GM23338 (cell line): ENCODE data around the gene MARCHF7. TPM values are rescaled to one million over a fixed set of nuclear protein-coding genes. Genes with fewer than 3 reads are reported as not detected.

Source experiments
- ATAC-seq: fragments of 200-7000 bp; cut with Tn5 transposase; 3 replicates; pipeline ENCODE4 v1.9.1; 2020
- DNase-seq: peaks from one replicate; pipeline ENCODE4 v3.0.0-alpha.2; 2015; ENCODE audit warnings: low spot score
- H2AFZ ChIP-seq: fragments of 200-600 bp; sonication (generic); 2 replicates; pipeline ENCODE4 v1.8.0; 2016; ENCODE audit warnings: antibody characterized with exemption, mild to moderate bottlenecking, moderate library complexity
- H3F3A ChIP-seq: fragments of 200-600 bp; sonication (generic); replicated peaks from 2 replicates; pipeline ENCODE4 v1.8.0; 2017; ENCODE audit warnings: antibody characterized with exemption, mixed run types, low read depth
- H3K27ac ChIP-seq: fragments of 200-600 bp; sonication (generic); 2 replicates; pipeline ENCODE4 v1.6.1; 2016; ENCODE audit warnings: low read depth
- H3K27me3 ChIP-seq: fragments of 200-600 bp; sonication (generic); 2 replicates; pipeline ENCODE4 v1.8.0; 2016; ENCODE audit warnings: mild to moderate bottlenecking, mixed run types, moderate library complexity; ENCODE audit not compliant: insufficient read depth
- H3K36me3 ChIP-seq: fragments of 200-600 bp; sonication (generic); 2 replicates; pipeline ENCODE4 v1.8.0; 2016; ENCODE audit warnings: mild to moderate bottlenecking; ENCODE audit not compliant: insufficient read depth
- H3K4me1 ChIP-seq: fragments of 200-600 bp; sonication (generic); 2 replicates; pipeline ENCODE4 v1.8.0; 2016; ENCODE audit warnings: mild to moderate bottlenecking, moderate library complexity; ENCODE audit not compliant: insufficient read depth
- H3K4me2 ChIP-seq: fragments of 200-600 bp; sonication (generic); 2 replicates; pipeline ENCODE4 v1.7.1; 2017; ENCODE audit warnings: mixed run types
- H3K4me3 ChIP-seq: fragments of 200-600 bp; sonication (generic); 2 replicates; pipeline ENCODE4 v1.6.1; 2016; ENCODE audit warnings: mixed run types
- H3K79me2 ChIP-seq: fragments of 200-600 bp; sonication (generic); replicated peaks from 2 replicates; pipeline ENCODE4 v1.8.0; 2017; ENCODE audit warnings: mild to moderate bottlenecking; ENCODE audit not compliant: insufficient read depth
- H3K9me2 ChIP-seq: fragments of 200-600 bp; sonication (generic); 2 replicates; pipeline ENCODE4 v1.8.0; 2017; ENCODE audit not compliant: insufficient read depth
- H4K20me1 ChIP-seq: fragments of 200-600 bp; sonication (generic); replicated peaks from 2 replicates; pipeline ENCODE4 v1.8.0; 2017; ENCODE audit warnings: mild to moderate bottlenecking; ENCODE audit not compliant: insufficient read depth
- H3K27ac Mint-ChIP-seq: 2 replicates; pipeline ENCODE4 v1.8.0; 2020; ENCODE audit warnings: inconsistent platforms, mild to moderate bottlenecking, moderate library complexity, mixed read lengths
- H3K27me3 Mint-ChIP-seq: 3 replicates; pipeline ENCODE4 v1.8.0; 2022; ENCODE audit warnings: low read depth, mild to moderate bottlenecking, moderate library complexity, mixed read lengths, inconsistent platforms; ENCODE audit not compliant: insufficient read depth, poor library complexity
- H3K36me3 Mint-ChIP-seq: 3 replicates; pipeline ENCODE4 v1.8.0; 2021; ENCODE audit warnings: low read depth, mild to moderate bottlenecking, inconsistent platforms, moderate library complexity, mixed read lengths
- H3K4me1 Mint-ChIP-seq: 3 replicates; pipeline ENCODE4 v1.8.0; 2020; ENCODE audit warnings: mild to moderate bottlenecking, inconsistent platforms, mixed read lengths
- H3K4me3 Mint-ChIP-seq: 3 replicates; pipeline ENCODE4 v1.8.0; 2021; ENCODE audit warnings: moderate library complexity, mild to moderate bottlenecking, inconsistent platforms, mixed read lengths
- H3K9me3 Mint-ChIP-seq: 3 replicates; pipeline ENCODE4 v1.8.0; 2020; ENCODE audit warnings: moderate library complexity, mild to moderate bottlenecking, inconsistent platforms, mixed read lengths
- CREB1 ChIP-seq: fragments of 250-450 bp; sonication (Bioruptor Pico); IDR thresholded peaks from 2 replicates; pipeline ENCODE4 v1.5.0; 2020; ENCODE audit warnings: low read depth, mild to moderate bottlenecking, moderate library complexity
- CTCF ChIP-seq, 2 experiments: fragments of 200-600 bp in 1 of 2; sonication (generic) in 1 of 2; conservative IDR thresholded peaks; 2 replicates each; pipeline versions ENCODE4 v1.5.1 to v1.6.1; 2016 to 2017; ENCODE audit warnings: antibody characterized with exemption in 2 of 2, low read depth in 2 of 2, mild to moderate bottlenecking in 2 of 2, moderate library complexity in 1 of 2
- ETS1 ChIP-seq: IDR thresholded peaks from 2 replicates; pipeline ENCODE4 v1.6.1; 2016; ENCODE audit warnings: antibody characterized with exemption
- EZH2 ChIP-seq: fragments of 200-600 bp; sonication (generic); IDR thresholded peaks from one replicate; pipeline ENCODE4 v1.8.0; 2017; ENCODE audit warnings: antibody characterized with exemption, mild to moderate bottlenecking, low read depth; ENCODE audit not compliant: unreplicated experiment
- EZH2phosphoT487 ChIP-seq: fragments of 200-600 bp; sonication (generic); IDR thresholded peaks from one replicate; pipeline ENCODE4 v1.8.1; 2018; ENCODE audit warnings: antibody characterized with exemption; ENCODE audit not compliant: unreplicated experiment
- JUNB ChIP-seq: IDR thresholded peaks from one replicate; pipeline ENCODE4 v1.6.1; 2016; ENCODE audit warnings: antibody characterized with exemption; ENCODE audit not compliant: unreplicated experiment
- NANOG ChIP-seq: IDR thresholded peaks from 2 replicates; pipeline ENCODE4 v1.6.1; 2016; ENCODE audit warnings: antibody characterized with exemption, borderline replicate concordance
- POLR2AphosphoS5 ChIP-seq: IDR thresholded peaks from 2 replicates; pipeline ENCODE4 v1.6.1; 2016; ENCODE audit warnings: antibody characterized with exemption, low read depth
- REST ChIP-seq: IDR thresholded peaks from one replicate; pipeline ENCODE4 v1.6.1; 2018; ENCODE audit warnings: antibody characterized with exemption; ENCODE audit not compliant: unreplicated experiment
- STAT1 ChIP-seq: IDR thresholded peaks from one replicate; pipeline ENCODE4 v1.6.1; 2016; ENCODE audit warnings: antibody characterized with exemption; ENCODE audit not compliant: unreplicated experiment
- ZNF114 ChIP-seq: fragments of 250-450 bp; sonication (Bioruptor Pico); IDR thresholded peaks from 2 replicates; pipeline ENCODE4 v1.5.0; 2020; ENCODE audit warnings: mild to moderate bottlenecking, moderate library complexity
- ZNF331 ChIP-seq: fragments of 250-450 bp; sonication (Bioruptor Pico); IDR thresholded peaks from 2 replicates; pipeline ENCODE4 v1.5.0; 2020; ENCODE audit warnings: low read depth, mild to moderate bottlenecking, moderate library complexity
- ZNF462 ChIP-seq: fragments of 250-450 bp; sonication (Bioruptor Pico); IDR thresholded peaks from 2 replicates; pipeline ENCODE4 v1.5.0; 2020; ENCODE audit warnings: mild to moderate bottlenecking, moderate library complexity
- polyA plus RNA-seq: library from polyadenylated mRNA; unstranded; fragments of >200 nt; fragmentation: Nextera tagmentation; extraction: Ambion mirVana; gene quantifications from 2 replicates; pipeline ENCODE4 v1.2.1, GENCODE V29; 2016
- total RNA-seq: library from RNA; depleted of rRNA; stranded (reverse); fragments of >200 nt; shearing (Covaris generic); gene quantifications from 2 replicates; pipeline ENCODE4 v1.2.3, GENCODE V29; 2014

MARCHF7 gene
- total and polyA plus RNA-seq, 2 experiments from 2014 or later, result 101 to 142 TPM

GRCh38 chr2:159725713-159726112 is 13.4 kb downstream of the MARCHF7 start:
- Mint-ChIP-seq H3K9me3 (peaks cover 11% of the 10 kb centered on the region; the same call in 2 of the 3 replicates), H3K27me3 (peaks cover 3% of the 10 kb centered on the region), H3K4me1 (peaks cover 9% of the 10 kb centered on the region; the same call in 2 of the 3 replicates), H3K27ac (no peak overlapping the region), H3K4me3 (no peak overlapping the region), H3K36me3 (peaks cover 79% of the 10 kb centered on the region)
- no peak for ATAC-seq
- H3K4me3 ChIP-seq, result no peak overlapping the region
- H2AFZ ChIP-seq, result no peak overlapping the region
- no peak for DNase-seq
- no peaks in the 10 kb centered on the region; the same call in 1 of the 2 replicates for H3F3A ChIP-seq
- H3K4me1 ChIP-seq, result no peaks in the 10 kb centered on the region; the same call in 1 of the 2 replicates
- H3K27ac ChIP-seq, result peak overlapping the region; percentile 18; the same call in 1 of the 2 replicates
- H3K36me3 ChIP-seq, result peaks cover 9% of the 10 kb centered on the region; the same call in 1 of the 2 replicates
- no peaks in the 10 kb centered on the region for H3K27me3 ChIP-seq
- no peaks in the 10 kb centered on the region for H3K9me2 ChIP-seq
- H3K4me2 ChIP-seq, result no peak overlapping the region
- TF ChIP-seq EZH2 (no peak), NANOG (no peak), ZNF462 (CRISPR knock-in tag) (no peak), EZH2phosphoT487 (no peak), JUNB (no peak), POLR2AphosphoS5 (no peak), CREB1 (CRISPR knock-in tag) (no peak), ZNF331 (CRISPR knock-in tag) (no peak), STAT1 (no peak), CTCF (conservative IDR thresholded peaks at IDR 0.05; ENCODE audit: low read depth in 2 of 2) (no peak), ETS1 (no peak), REST (no peak), ZNF114 (CRISPR knock-in tag) (no peak)
- H3K79me2 ChIP-seq, result peaks cover 100% of the 10 kb centered on the region
- peaks cover 64% of the 10 kb centered on the region for H4K20me1 ChIP-seq
